Ovary (tissue), 3 donors: Measurements from ENCODE around the gene ST6GAL1.

Source experiments
- EP300 ChIP-seq: sonication (generic); formaldehyde crosslinking; IDR thresholded peaks from one replicate; pipeline ENCODE4 v1.6.1; 2017; ENCODE audit warnings: antibody characterized with exemption
- POLR2A ChIP-seq: fragments of 450-650 bp; IDR thresholded peaks from one replicate; pipeline ENCODE4 v1.6.1; 2017; ENCODE audit warnings: antibody characterized with exemption, mild to moderate bottlenecking, moderate library complexity
- TF ChIP-seq, protein P1 (sequence below), 3 donors: fragments of 450-650 bp in 2 of 3; fragments of 200-600 bp in 1 of 3; IDR thresholded peaks; one replicate each; pipeline versions ENCODE4 v1.5.1 to v1.8.0; 2016 to 2022; ENCODE audit warnings: antibody characterized with exemption in 3 of 3, mild to moderate bottlenecking in 1 of 3
- donor health status: DM: no; HTN: no; CAD: no.

GRCh38 chr3:187006864-187007630, 76.7 kb downstream of the ST6GAL1 start:
- TF ChIP-seq, protein P1, sequence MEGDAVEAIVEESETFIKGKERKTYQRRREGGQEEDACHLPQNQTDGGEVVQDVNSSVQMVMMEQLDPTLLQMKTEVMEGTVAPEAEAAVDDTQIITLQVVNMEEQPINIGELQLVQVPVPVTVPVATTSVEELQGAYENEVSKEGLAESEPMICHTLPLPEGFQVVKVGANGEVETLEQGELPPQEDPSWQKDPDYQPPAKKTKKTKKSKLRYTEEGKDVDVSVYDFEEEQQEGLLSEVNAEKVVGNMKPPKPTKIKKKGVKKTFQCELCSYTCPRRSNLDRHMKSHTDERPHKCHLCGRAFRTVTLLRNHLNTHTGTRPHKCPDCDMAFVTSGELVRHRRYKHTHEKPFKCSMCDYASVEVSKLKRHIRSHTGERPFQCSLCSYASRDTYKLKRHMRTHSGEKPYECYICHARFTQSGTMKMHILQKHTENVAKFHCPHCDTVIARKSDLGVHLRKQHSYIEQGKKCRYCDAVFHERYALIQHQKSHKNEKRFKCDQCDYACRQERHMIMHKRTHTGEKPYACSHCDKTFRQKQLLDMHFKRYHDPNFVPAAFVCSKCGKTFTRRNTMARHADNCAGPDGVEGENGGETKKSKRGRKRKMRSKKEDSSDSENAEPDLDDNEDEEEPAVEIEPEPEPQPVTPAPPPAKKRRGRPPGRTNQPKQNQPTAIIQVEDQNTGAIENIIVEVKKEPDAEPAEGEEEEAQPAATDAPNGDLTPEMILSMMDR (IDR thresholded peaks at IDR 0.05), result no peak
- no peak for TF ChIP-seq POLR2A
- no peak for TF ChIP-seq EP300
